Measurements from ENCODE around the gene SSBP4. TPM values are rescaled to one million over a fixed set of nuclear protein-coding genes. Genes with fewer than 3 reads are reported as not detected.

SSBP4 gene
- total and polyA plus RNA-seq, 2 of the 4 experiments (the other 2 are of a cell fraction): 14.9 to 39.7 TPM

GRCh38 chr19:18388100-18388959 lies 30.9 kb upstream of the SSBP4 start:
- 13% methylated on average over 50 of the region's 86 CpGs; no CpG with 5 or more reads in 1 of the 2 experiments for WGBS, 2 experiments (ENCODE audit: extremely low coverage in 2 of 2, insufficient read length in 1 of 2)
- Histone ChIP-seq H3K9ac (ENCODE audit: low read depth, low read length) (no peak overlapping the region), H4K91ac (ENCODE audit: insufficient read depth, low read depth, low read length) (no peak overlapping the region; the same call in 1 of the 2 replicates), H2AK5ac (ENCODE audit: low read depth, low read length) (0 out of 2 replicates have a peak overlapping the region, but pooled peaks have one; percentile 27), H4K8ac (ENCODE audit: low read depth in 2 of 2, low read length in 2 of 2) (peak overlapping the region in 1 of 2 experiments; percentile 69; a peak in 1 of 4 replicates), H3K9me3 (ENCODE audit: control insufficient read depth, insufficient read depth, low read length) (no peaks in the 10 kb centered on the region), H3K4me3 (ENCODE audit: insufficient read depth, low read depth, low read length) (peak overlapping the region; percentile 13), H3K56ac (ENCODE audit: extremely low read depth, insufficient read depth, low read length) (no peak overlapping the region), H3K4me2 (ENCODE audit: low read depth, low read length) (peak overlapping the region; percentile 59), H4K20me1 (ENCODE audit: insufficient read depth, low read length) (peaks cover 24% of the 10 kb centered on the region), H4K5ac (ENCODE audit: low read depth, low read length) (no peak overlapping the region), H3K9me1 (ENCODE audit: insufficient read depth, low read length) (peaks cover 5% of the 10 kb centered on the region; the same call in 1 of the 2 replicates), H2BK15ac (ENCODE audit: low read depth, low read length) (no peak overlapping the region; the same call in 2 of the 3 replicates), H2AFZ (replicated peaks; ENCODE audit: low read length, poor library complexity) (peak overlapping the region; percentile 93), H2AK9ac (replicated peaks; ENCODE audit: low read depth, low read length, poor library complexity) (peak overlapping the region; percentile 93), H3K27me3 (ENCODE audit: control insufficient read depth, insufficient read depth, low read length) (no peaks in the 10 kb centered on the region), H2BK5ac (ENCODE audit: low read depth, low read length, poor library complexity, severe bottlenecking) (no peak overlapping the region), H3K4me1 (ENCODE audit: control insufficient read depth, insufficient read depth, low read length) (peaks cover 7% of the 10 kb centered on the region; the same call in 1 of the 2 replicates), H3K4ac (ENCODE audit: low read depth, low read length) (peak overlapping the region; percentile 29), H2BK20ac (ENCODE audit: low read depth, low read length) (no peak overlapping the region; the same call in 1 of the 2 replicates), H3K23ac (ENCODE audit: low read depth, low read length) (no peak overlapping the region; the same call in 1 of the 2 replicates), H2BK120ac (ENCODE audit: low read depth, low read length) (peak overlapping the region; percentile 40), H3K36me3 (ENCODE audit: control insufficient read depth, insufficient read depth, low read length) (peaks cover 9% of the 10 kb centered on the region; the same call in 1 of the 2 replicates), H3K14ac (replicated peaks; ENCODE audit: low read depth, low read length) (0 out of 2 replicates have a peak overlapping the region, but pooled peaks have one; percentile 40), H3K27ac (ENCODE audit: insufficient read depth, low read length) (no peak overlapping the region), H3K18ac (ENCODE audit: low read depth, low read length) (no peak overlapping the region), H3K79me1 (ENCODE audit: low read depth in 1 of 2, low read length in 2 of 2) (peaks cover 0 to 34% of the 10 kb centered on the region in 2 experiments; a peak in 3 of 4 replicates)
- CTCF ChIA-PET: interaction anchor here (0.6 to 1.3 kb wide), 10 partner anchors 8 to 69 kb away, joined by 3 to 4 read pairs (median 3); partner anchors contain the start of gene LRRC25
- BruUV-seq (replicated peaks): no TSS peak
- TF ChIP-seq MAFK (IDR thresholded peaks at IDR 0.05; ENCODE audit: low read depth, low read length): no peak
- TF ChIP-seq CHD1 (IDR thresholded peaks at IDR 0.05; ENCODE audit: low read depth, low read length): no peak
- TF ChIP-seq RFX5 (IDR thresholded peaks at IDR 0.05; ENCODE audit: low read depth, low read length): no peak
- peak; percentile 68 for TF ChIP-seq SMC3 (IDR thresholded peaks at IDR 0.05; ENCODE audit: low read depth, low read length)
- no peak for TF ChIP-seq NFE2L2 (IDR thresholded peaks at IDR 0.05; ENCODE audit: low read depth, low read length)
- TF ChIP-seq CTCF (conservative IDR thresholded peaks at IDR 0.05; ENCODE audit: low read depth, low read length): peak; percentile 87
- peak; percentile 66 for TF ChIP-seq RAD21 (IDR thresholded peaks at IDR 0.05; ENCODE audit: low read length)
- no peak for TF ChIP-seq CEBPB (IDR thresholded peaks at IDR 0.05; ENCODE audit: low read depth, low read length)
- TF ChIP-seq FOS (IDR thresholded peaks at IDR 0.05; ENCODE audit: low read depth, low read length): no peak
- dilution Hi-C loops (cut with HindIII; ENCODE audit: low sequenced_read_pairs, unreplicated experiment) (no loop called here), in situ Hi-C loops (cut with MboI; ENCODE audit: low sequenced_read_pairs) (no loop called here), intact Hi-C loops (cut with micrococcal nuclease) (no loop called here)
- no peak for DNase-seq
- POLR2A ChIA-PET (ENCODE audit: unreplicated experiment): no interaction called here
- peak; percentile 72 for ATAC-seq (ENCODE audit: low read depth)
